Left hindlimb (tissue), 1 donor: ENCODE measurements around the gene DLL4.
A peak's percentile ranks its signal among the peaks of the same experiment; 100 is the strongest.

Experiments used
- DNase-seq: peaks from one replicate; pipeline ENCODE4 v3.0.0-alpha.2; 2018

The DLL4 gene

GRCh38 chr15:40906991-40907802 lies 21.9 kb upstream of the DLL4 start:
- peak; percentile 81 for DNase-seq

GRCh38 chr15:40908095-40908494 lies 21.0 kb upstream of the DLL4 start:
- DNase-seq: peak; percentile 29

- peak; percentile 25 for DNase-seq
These were observed 19.2 kb upstream of the DLL4 start for GRCh38 chr15:40909662-40910630.

GRCh38 chr15:40911141-40911540 lies 18.0 kb upstream of the DLL4 start:
- DNase-seq: no peak

GRCh38 chr15:40911693-40912092 lies 17.4 kb upstream of the DLL4 start:
- no peak for DNase-seq

GRCh38 chr15:40912478-40912877 lies 16.7 kb upstream of the DLL4 start:
- DNase-seq: no peak

GRCh38 chr15:40914013-40914412 lies 15.1 kb upstream of the DLL4 start:
- no peak for DNase-seq

- DNase-seq: no peak
These were observed 14.7 kb upstream of the DLL4 start for GRCh38 chr15:40914486-40914885.

GRCh38 chr15:40915116-40915661 lies 14.0 kb upstream of the DLL4 start:
- no peak for DNase-seq

- no peak for DNase-seq
These were observed 13.5 kb upstream of the DLL4 start for GRCh38 chr15:40915679-40916078.

GRCh38 chr15:40917585-40917984 lies 11.6 kb upstream of the DLL4 start:
- no peak for DNase-seq

GRCh38 chr15:40918146-40918798 lies 10.9 kb upstream of the DLL4 start:
- DNase-seq: no peak

GRCh38 chr15:40918799-40919392 lies 10.2 kb upstream of the DLL4 start:
- DNase-seq: no peak

- DNase-seq: no peak
These were observed 7.1 kb upstream of the DLL4 start for GRCh38 chr15:40921949-40922607.

GRCh38 chr15:40922608-40923005 lies 6.5 kb upstream of the DLL4 start:
- no peak for DNase-seq

- no peak for DNase-seq
These were observed 5.6 kb upstream of the DLL4 start for GRCh38 chr15:40923551-40923950.

- DNase-seq: no peak
These were observed 3.7 kb upstream of the DLL4 start for GRCh38 chr15:40925495-40925862.

- DNase-seq: no peak
These were observed 3.1 kb upstream of the DLL4 start for GRCh38 chr15:40925863-40926658.

- no peak for DNase-seq
These were observed 2.3 kb upstream of the DLL4 start for GRCh38 chr15:40926659-40927494.

GRCh38 chr15:40927495-40927872 lies 1.7 kb upstream of the DLL4 start:
- no peak for DNase-seq
